GM11168 (cell line): Measurements from ENCODE around the gene LCN2.

Source experiments
- in situ Hi-C: fragments of 300-500 bp; cut with MboI; formaldehyde crosslinking; loops from one replicate; pipeline ENCODE4 v1.12.0; 2022; ENCODE audit warnings: low sequenced_read_pairs; ENCODE audit not compliant: unreplicated experiment

Gene LCN2

GRCh38 chr9:128114326-128115186, 34.7 kb upstream of the LCN2 start:
- in situ Hi-C loops, result no loop called here

GRCh38 chr9:128115187-128116103, 33.8 kb upstream of the LCN2 start:
- in situ Hi-C loops, result no loop called here

- in situ Hi-C loops, result no loop called here
These were observed 32.9 kb upstream of the LCN2 start for GRCh38 chr9:128116104-128117083.

GRCh38 chr9:128117613-128118471, 31.4 kb upstream of the LCN2 start:
- in situ Hi-C loops, result no loop called here

GRCh38 chr9:128118472-128118857, 30.8 kb upstream of the LCN2 start:
- in situ Hi-C loops, result no loop called here

GRCh38 chr9:128118971-128119665, 30.1 kb upstream of the LCN2 start:
- in situ Hi-C loops, result no loop called here

GRCh38 chr9:128120061-128120740, 29.1 kb upstream of the LCN2 start:
- in situ Hi-C loops, result no loop called here

GRCh38 chr9:128120741-128121465, 28.4 kb upstream of the LCN2 start:
- in situ Hi-C loops, result no loop called here

GRCh38 chr9:128121466-128121810, 27.8 kb upstream of the LCN2 start:
- in situ Hi-C loops, result no loop called here

- in situ Hi-C loops, result no loop called here
These were observed 27.1 kb upstream of the LCN2 start for GRCh38 chr9:128121924-128122808.

- in situ Hi-C loops, result no loop called here
These were observed 26.5 kb upstream of the LCN2 start for GRCh38 chr9:128122809-128123175.

- in situ Hi-C loops, result no loop called here
These were observed 25.7 kb upstream of the LCN2 start for GRCh38 chr9:128123451-128124080.

GRCh38 chr9:128124451-128124850, 24.8 kb upstream of the LCN2 start:
- in situ Hi-C loops, result no loop called here

GRCh38 chr9:128124873-128125579, 24.2 kb upstream of the LCN2 start:
- in situ Hi-C loops, result no loop called here

- in situ Hi-C loops, result no loop called here
These were observed 23.5 kb upstream of the LCN2 start for GRCh38 chr9:128125580-128126354.
